GM21381 (cell line): ENCODE results near the gene RAB20.
"Not testable (repeated sequence)": the region's sequence is repeated elsewhere in the genome, so short reads cannot be mapped to it uniquely, and the experiment has no call there.

Experiments used
- ATAC-seq: cut with Tn5 transposase; IDR thresholded peaks from one replicate; pipeline ENCODE4 v1.9.1; 2021; ENCODE audit warnings: mild to moderate bottlenecking, moderate library complexity; ENCODE audit not compliant: unreplicated experiment

The RAB20 gene

GRCh38 chr13:110495376-110495775 is 66.1 kb downstream of the RAB20 start:
- ATAC-seq: no peak

GRCh38 chr13:110493613-110494012 is 67.9 kb downstream of the RAB20 start:
- ATAC-seq: no peak

- ATAC-seq: no peak
Observed at GRCh38 chr13:110492679-110493593, 68.6 kb downstream of the RAB20 start.

GRCh38 chr13:110491869-110492678 is 69.4 kb downstream of the RAB20 start:
- ATAC-seq: no peak

- no peak for ATAC-seq
Observed at GRCh38 chr13:110490009-110490770, 71.3 kb downstream of the RAB20 start.

- not testable (repeated sequence) for ATAC-seq
Observed at GRCh38 chr13:110486880-110487279, 74.6 kb downstream of the RAB20 start.

GRCh38 chr13:110486061-110486715 is 75.3 kb downstream of the RAB20 start:
- no peak for ATAC-seq

GRCh38 chr13:110485604-110486003 is 75.9 kb downstream of the RAB20 start:
- no peak for ATAC-seq

GRCh38 chr13:110484290-110485048 is 77.1 kb downstream of the RAB20 start:
- ATAC-seq: no peak

- ATAC-seq: no peak
Observed at GRCh38 chr13:110483386-110483968, 78.0 kb downstream of the RAB20 start.

GRCh38 chr13:110480161-110480560 is 81.4 kb downstream of the RAB20 start:
- ATAC-seq: no peak

- ATAC-seq: no peak
Observed at GRCh38 chr13:110479648-110480047, 81.9 kb downstream of the RAB20 start.

GRCh38 chr13:110479215-110479545 is 82.3 kb downstream of the RAB20 start:
- ATAC-seq: no peak

GRCh38 chr13:110478405-110479214 is 82.9 kb downstream of the RAB20 start:
- no peak for ATAC-seq

- no peak for ATAC-seq
Observed at GRCh38 chr13:110477706-110478245, 83.7 kb downstream of the RAB20 start.

- ATAC-seq: no peak
Observed at GRCh38 chr13:110476220-110476617, 85.3 kb downstream of the RAB20 start.

GRCh38 chr13:110475550-110476219 is 85.8 kb downstream of the RAB20 start:
- ATAC-seq: no peak

- ATAC-seq: no peak
Observed at GRCh38 chr13:110475117-110475516, 86.4 kb downstream of the RAB20 start.
